SU-DHL-6 (cell line): ENCODE measurements around the gene CSNK1D.

Experiments used
- CTCF ChIP-seq: fragments of 200-600 bp; sonication (generic); IDR thresholded peaks from one replicate; pipeline ENCODE4 v1.5.1; 2017; ENCODE audit warnings: antibody characterized with exemption, mild to moderate bottlenecking, low read length, moderate library complexity; ENCODE audit not compliant: insufficient read depth, poor library complexity, severe bottlenecking
- EZH2phosphoT487 ChIP-seq: fragments of 200-600 bp; sonication (generic), shearing (Covaris generic); conservative IDR thresholded peaks from 2 replicates; pipeline ENCODE4 v1.6.1; 2018; ENCODE audit warnings: mild to moderate bottlenecking, antibody characterized with exemption, low read length, moderate library complexity, mixed read lengths

- TF ChIP-seq CTCF (no peak), EZH2phosphoT487 (no peak)
These were observed 14.9 kb downstream of the CSNK1D start for GRCh38 chr17:82258555-82258954.
